GM18861 (cell line): ENCODE data around the gene BET1L.

ENCODE experiments used
- ATAC-seq: cut with Tn5 transposase; IDR thresholded peaks from one replicate; pipeline ENCODE4 v1.9.1; 2021; ENCODE audit not compliant: unreplicated experiment

BET1L gene

DNA sequence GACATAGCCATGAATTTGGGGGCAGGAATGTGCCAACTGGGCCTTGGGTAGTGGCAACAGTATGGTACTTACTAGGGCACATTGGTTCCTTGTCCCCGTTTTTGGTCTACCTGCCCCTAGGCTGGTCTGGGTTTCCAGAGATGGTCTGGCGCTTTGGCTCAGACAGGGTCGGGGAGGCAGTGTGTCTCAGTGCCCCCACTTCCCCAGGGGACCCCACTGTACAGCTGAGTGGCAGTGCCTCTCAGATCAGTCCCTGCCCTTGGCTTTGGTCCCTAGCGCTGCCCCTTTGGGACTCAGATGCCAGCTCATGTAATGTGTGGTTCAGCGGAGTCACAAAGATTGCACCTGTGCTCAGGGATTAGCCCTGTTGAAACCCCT lies 3.6 kb upstream of the BET1L start:
- no peak for ATAC-seq

DNA sequence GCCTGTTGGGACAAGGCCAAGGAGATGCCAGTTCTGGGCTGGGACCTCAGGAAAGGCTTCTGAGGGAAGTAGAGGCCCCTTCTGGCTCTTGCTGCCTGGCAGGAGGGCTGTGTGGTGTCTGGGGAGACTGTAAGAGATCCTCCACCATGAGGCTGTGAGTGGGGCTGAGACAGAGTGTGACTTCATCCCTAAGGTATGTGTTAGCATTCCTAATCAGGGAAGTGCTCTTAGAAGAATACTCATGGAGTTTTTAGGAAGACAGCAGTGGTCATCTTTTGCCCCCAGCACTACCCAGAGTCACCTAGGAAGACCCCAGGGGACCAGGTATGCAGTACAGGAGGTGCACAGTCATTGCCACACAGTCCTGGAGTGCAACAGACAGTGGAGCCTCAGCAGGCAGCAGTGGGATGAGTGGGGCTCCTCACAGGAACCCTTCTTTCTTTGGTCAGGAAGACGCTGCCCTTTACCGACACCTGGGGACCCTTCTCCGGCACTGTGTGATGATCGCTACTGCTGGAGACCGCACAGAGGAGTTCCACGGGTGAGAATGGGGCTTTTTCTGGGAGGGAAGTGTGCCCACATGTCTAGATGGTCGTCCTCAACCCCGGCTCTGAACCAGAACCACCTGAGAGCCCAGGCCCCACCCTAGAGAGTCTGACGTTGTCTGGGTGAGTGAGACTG lies 3.1 kb upstream of the BET1L start:
- ATAC-seq: no peak

DNA sequence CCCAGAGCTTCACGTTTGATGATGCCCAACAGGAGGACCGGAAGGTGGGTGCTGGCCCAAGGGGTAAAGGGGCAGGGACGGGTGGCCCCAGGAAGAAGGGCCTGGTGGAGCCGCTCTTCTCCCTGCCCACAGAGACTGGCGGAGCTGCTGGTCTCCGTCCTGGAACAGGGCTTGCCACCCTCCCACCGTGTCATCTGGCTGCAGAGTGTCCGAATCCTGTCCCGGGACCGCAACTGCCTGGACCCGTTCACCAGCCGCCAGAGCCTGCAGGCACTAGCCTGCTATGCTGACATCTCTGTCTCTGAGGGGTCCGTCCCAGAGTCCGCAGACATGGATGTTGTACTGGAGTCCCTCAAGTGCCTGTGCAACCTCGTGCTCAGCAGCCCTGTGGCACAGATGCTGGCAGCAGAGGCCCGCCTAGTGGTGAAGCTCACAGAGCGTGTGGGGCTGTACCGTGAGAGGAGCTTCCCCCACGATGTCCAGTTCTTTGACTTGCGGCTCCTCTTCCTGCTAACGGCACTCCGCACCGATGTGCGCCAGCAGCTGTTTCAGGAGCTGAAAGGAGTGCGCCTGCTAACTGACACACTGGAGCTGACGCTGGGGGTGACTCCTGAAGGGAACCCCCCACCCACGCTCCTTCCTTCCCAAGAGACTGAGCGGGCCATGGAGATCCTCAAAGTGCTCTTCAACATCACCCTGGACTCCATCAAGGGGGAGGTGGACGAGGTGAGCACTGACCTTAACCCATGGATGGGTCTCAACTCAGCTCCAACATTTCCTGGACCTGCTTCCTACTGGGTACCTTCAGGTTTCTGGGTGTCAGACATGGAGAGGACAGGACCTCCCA lies 2.3 kb upstream of the BET1L start:
- no peak for ATAC-seq

DNA sequence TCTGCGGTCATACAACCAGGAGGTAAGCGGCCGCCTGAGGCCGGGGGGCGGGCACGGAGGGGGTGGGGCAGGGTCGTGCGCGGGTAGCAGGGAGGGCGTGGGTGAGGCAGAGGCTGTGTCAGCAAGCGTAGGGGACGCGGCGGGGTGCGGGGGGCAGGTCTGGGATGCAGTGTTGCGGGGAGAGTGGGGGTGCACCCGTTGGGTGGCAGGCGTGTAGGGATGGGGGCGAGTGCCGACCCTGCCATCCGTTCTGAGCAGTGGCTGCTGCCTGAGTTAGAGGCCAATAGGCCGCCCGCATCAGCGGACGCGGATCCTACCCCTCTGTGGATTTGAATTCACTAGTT lies 1.7 kb upstream of the BET1L start:
- no peak for ATAC-seq

DNA sequence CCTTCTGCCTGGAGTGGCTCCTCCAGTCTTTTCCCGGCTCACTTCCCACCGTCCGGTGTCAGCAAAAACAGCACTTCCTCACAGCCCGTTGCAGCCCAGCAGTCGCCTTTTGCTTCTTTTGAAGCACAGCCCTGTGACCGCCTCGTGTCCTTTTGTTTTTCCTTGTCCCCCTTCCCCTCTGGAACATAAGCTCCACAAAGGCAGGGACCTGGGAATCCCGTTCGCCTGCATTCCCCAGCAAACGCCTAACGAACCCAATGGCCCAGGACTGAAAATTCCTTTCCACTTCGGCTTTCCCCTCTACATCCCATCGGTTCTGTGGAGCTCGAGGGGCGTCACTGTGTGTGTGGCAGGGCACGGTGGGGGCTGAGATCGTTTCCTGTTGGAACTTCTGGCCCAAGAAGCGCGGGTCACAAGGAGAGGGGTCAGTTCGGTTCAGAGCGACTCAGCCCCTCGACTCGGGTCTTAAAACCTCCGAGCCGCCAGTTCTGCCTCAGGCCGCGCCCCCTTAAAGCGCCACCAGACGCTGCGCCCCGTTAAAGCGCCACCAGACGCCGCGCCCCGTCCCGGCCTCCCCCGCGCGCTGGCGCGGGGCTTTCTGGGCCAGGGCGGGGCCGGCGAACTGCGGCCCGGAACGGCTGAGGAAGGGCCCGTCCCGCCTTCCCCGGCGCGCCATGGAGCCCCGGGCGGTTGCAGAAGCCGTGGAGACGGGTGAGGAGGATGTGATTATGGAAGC lies 1.1 kb upstream of the BET1L start:
- ATAC-seq: peak; percentile 34

DNA sequence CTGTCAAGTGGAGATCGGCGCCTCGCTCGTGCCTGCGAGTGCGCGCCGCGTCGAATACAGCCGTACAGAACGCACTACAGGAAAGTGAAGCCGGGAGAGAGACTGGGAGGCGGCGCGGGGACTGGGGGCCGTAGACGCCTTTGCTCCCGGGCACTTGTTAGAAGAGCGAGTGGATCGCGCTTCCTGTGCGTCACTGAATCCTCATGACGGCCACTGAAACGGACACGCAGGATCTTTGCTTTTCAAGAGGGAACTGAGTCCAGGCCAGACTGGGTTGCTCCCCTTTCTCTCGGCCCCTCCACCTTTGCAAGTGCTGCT lies 623 bp upstream of the BET1L start:
- ATAC-seq: no peak

DNA sequence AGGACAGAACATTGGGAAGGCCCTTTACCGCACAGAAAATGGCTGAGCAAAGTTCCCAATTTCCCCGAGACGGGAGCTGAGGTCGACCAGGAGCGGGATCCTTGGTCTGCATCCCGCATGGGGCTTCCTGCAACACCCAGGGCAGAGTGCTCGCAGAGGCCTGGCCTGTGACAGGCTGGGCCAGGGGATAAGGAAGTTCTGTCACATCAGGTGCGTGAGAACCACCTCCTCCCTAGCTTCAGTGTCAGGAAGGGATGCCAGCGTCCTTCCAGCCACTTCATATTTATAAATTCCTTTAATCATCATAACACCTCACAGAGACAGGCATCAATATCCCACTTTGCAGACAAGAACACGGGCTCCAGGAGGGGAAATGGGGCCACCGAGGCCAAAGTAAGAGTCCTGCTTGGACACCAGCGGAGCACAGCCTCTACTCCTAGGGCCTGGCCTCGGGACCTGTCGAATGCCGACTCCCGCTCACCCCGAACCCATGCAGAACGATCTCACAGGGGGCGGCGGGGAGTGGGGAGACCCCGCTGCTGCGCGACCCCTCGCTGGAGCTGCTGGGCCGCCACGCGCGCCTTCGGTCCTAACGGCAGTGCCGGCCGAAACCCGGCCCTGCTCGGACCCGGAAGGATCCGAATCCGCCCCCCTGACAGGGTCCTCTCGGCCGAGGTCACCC lies 532 bp downstream of the BET1L start:
- no peak for ATAC-seq

DNA sequence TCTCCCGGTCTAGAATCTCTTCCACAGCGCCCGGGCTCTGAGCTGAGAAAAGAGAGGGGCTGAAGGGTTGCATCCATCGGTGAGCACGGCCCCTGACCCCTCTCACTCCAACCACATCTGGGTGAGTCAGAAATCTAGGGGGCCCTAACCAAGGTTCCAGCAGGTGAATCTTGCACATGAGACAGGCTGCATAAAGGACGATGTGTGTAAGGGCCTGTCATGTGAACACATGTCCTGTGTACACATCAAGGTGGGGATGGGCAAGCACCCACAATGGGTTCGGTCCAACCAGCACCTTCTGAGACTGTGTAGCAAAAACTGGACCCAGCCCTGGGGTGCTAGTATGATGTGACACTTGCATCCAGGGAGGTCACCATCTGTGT lies 1.2 kb downstream of the BET1L start:
- no peak for ATAC-seq

DNA sequence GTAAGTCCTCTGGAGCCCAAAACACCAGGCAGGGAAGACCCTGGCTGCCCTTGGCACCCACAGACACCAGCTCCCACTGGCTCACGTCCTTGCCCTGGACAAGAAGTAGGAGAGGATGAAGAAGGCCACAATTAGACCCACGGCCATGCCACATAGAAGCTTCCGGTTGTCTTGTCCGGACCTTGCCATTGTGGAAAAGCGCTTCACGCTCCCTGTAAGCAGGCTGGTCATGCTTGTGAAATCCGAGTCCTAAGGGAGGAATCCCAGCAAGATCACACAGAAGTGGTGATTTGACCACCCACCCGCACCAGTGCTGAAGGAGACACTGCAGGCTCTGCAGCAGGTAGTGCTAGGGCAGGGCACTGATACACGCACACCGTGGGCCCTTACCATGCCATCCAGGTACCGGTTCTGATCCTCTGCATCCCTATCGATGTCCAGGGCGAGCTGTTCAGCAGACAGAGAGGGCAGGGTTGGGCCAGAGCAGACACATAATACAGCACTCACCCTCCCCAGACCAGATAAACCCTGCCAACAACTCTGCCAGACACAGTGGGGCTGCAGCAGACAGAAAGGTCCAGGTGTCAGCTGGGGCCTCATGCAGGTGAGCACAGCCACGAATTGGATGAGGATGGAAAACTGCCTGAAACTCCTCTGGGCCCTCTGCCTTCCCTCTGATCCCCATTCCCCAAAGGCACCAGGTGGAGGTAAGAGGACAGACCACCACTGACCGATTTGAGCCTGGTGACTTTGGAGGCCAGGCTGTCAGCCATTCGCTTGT lies 1.8 kb downstream of the BET1L start:
- ATAC-seq: no peak

DNA sequence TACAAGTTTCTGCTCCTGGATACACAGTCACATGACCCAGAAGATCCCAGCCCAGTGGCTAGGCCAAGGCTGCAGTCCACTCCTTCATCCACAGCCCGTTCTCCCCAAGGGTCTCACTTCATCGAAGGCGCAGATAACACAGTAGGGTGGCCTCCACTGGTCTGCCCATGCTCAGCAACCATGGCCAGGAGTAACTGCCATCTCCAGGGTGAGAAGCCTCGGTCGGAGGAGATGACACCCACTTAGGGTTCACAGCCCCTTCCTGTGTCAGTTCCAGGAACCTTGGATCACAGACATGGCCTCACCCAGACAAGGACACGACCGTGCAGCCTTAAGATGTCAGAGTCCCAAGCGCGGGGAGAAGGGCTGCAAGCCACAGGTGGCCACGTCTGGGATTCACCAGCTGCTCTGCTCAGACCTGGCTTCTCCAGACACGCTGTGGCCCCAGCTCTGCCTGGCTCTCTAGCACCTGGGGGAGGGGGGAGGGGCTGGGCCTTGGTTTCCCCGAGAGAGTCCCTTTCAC lies 2.6 kb downstream of the BET1L start:
- no peak for ATAC-seq

DNA sequence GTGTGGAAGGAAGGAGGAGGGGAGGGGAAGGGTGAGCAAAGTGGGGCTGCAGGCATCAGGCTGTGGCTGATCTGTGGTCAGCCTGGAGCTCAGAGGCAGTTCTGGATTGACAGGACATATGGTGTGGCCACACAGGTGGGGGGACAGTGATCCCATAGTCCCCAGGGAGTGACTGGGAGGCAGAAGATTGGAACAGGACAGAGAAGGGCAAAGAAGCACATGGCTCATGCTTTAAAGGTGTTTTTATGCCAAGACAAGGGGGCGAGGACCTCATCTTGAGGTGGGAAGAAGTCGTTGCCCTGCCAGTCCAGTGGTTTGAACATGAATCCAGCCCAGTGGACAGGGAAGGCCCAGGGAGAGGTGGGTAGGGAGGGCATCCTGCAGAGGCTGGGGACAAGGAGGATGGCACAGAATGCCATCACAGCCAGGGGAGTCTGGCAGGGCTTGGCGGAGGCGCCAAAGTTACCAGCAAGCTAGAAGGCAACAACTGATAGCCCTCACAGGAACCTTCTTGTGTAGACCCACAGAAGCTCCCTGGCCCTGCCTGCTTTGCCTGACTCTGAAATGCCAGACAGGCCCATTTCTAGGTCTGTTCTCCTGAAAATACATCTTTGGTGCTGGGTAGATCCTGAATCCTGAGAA lies 3.1 kb downstream of the BET1L start:
- no peak for ATAC-seq

DNA sequence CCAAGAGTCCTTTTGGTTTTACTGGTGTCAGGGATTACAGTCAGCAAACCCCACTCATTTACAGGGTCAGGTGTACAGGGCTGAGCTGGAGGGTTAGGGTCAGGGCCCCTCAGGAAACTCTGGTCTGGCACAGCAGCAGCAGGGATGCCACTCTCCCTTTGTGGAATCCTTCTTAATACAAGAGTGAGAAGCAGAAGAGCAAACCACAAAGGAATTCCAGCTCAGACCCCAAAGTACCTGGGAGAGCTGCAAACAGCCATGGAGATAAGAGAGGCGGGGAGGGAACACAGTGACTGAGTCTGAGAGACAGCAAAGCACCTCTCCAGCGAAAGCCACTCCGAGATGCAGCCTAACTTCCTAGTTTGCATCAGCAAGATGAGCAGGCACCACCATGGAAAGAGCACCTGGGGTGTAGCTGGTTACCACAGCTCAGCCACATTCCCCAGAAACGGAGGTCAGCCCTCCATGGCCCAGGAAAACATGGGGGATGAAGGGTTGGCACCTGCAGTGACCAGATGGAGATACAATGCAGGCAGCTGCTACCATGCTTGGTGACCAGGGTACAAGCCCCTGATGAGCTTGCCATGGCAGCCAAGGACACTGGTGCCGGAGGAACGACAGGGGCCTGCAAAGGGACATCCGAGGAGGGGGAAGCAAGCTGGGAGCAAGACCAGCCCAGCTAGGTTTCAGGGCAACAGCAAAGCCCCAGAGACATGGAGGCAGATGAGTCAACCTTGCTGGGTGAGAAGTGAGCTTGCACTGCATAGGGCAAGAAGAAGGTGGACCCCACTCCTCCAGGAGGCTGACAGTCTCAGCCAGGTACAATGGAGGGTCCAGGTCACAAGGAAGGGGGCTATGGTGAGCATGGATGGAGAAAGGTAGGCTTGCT lies 3.9 kb downstream of the BET1L start:
- ATAC-seq: no peak

DNA sequence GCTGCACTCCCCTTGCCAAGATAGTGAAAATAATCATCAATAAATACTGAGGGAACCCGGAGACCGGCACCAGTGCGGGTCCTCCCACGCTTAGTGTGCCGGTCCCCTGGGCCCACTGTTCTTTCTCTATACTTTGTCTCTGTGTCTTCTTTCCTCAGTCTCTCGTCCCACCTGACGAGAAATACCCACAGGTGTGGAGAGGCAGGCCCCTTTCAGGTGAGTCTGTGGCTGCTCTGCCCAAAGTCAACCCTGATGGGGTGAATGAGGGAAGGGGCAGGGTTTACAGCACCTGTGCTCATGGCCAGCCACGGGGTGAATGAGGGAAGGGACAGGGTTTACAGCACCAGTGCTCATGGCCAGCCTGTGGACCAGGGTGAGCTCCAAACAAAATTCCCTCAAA lies 4.7 kb downstream of the BET1L start:
- no peak for ATAC-seq

DNA sequence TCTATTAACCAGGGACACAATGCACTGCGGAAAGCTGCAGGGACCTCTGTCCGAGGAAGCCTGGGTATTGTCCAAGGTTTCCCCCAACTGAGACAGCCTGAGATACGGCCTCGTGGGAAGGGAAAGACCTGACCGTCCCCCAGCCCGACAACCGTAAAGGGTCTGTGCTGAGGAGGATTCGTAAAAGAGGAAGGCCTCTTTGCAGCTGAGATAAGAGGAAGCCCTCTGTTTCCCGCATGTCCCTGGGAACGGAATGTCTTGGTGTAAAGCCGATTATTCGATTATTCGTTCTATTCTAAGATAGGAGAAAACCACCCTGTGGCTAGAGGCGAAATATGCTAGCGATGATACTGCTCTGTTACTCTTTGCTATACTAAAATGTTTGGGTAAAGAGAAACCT lies 5.2 kb downstream of the BET1L start:
- no peak for ATAC-seq

DNA sequence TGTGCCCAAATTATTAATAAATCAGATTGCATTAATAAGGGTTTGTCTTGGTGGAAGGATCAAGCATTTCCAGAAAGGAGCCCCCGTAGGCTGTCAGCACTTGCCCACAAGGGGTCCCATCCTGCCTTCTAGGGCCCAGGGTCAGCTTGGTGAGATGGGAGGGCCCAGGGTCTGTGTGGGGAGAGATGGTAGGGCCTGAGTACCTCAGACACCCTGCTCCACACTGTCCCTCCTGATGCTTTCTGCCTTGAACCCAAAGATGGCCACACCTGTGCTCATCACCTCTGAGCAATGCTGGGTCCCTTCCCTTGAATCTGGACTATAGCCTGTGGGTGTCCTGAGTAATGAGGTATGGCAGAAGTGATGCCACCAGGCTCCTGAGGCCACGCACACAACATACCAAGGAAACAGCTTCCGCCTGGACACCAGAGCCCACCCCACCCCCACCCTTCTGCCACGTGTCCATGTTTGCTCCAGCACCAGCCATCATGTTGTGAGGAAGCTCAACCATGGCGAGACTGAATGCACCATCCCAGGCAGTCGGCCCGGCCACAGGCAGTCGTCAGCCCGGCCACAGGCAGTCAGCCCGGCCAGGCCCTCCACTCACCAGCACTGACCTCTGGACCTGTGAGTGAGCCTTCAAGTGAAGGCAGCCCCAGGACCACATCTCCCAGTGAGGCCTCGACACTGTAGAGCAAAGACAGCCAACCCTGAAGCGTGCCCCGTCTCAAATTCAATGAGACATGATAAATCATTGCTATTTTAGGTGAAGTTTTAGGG lies 6.8 kb downstream of the BET1L start:
- no peak for ATAC-seq

DNA sequence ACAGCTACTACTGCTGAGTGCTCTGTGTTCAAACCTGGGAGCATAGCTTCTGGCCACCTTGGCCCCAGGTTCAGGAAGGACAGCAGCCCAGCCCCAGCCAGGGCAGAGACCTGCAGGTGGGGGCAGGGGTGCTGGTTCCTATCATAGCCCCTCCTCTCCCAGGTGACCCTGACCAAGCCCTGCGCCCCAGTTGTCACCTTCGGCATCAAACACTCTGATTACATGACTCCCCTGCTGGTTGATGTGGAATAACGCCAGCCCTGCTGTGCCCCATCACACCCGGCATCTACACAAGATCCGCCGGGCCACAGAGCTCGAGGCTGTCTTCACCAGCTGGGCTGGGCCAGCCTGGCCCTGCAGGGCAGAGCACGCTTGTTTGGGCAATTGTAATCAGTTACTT lies 7.4 kb downstream of the BET1L start:
- no peak for ATAC-seq

DNA sequence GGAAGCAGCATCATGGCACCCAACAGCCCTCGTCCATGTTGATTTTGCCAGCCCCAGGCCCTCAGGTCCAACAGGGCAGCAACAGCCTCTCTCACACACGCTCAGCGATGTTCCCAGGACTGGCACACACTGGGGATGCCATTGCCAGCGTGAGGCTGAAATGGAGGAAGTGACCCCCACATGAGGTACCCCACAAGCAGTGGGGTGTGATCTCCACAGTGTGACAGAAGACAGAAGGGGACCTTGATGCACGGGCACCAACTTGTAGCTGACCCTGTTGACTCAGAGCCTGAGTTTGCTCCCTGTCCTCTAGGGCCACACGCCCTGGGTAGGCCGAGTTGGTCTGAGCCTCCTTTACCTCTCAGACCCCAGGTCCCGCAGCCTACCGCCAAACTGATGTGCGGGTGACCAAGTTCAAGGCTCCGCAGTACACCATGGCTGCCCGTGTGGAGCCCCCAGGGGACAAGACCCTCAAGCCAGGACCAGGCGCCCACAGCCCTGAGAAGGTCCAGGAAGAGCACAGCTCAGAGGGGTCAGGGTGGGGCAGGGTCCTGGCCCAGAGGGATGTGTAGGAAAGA lies 8.1 kb downstream of the BET1L start:
- no peak for ATAC-seq

DNA sequence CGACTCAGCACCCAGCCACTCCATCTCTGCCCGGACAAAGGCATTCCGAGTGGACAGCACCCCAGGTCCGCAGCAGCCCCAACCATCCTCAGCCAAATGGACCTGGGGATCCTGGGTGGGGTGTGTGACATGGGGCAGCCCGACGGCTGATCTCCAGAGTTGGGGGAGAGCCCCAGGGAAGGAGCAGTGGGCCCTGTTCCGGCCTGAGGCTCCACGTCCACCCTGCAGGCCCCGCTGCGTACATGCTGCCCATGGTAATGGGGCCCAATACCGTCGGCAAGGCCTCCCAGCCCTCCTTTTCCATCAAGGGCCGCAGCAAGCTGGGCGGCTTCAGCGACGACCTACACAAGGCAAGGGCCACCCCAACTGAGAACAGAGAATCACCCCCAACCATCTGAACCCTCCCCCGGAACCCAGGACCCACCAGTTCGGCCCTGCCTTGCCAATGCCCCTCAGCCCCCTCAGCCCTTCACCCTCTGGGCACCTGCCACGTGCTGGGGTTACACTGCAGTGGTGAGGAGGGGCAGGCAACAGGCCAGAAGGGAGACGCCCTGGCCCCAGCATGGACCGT lies 8.9 kb downstream of the BET1L start:
- ATAC-seq: no peak
